Activated gamma-delta T cell (primary cell): ENCODE data around the gene KCNK6.
A peak's percentile ranks its signal among the peaks of the same experiment; 100 is the strongest.

Source experiments
- DNase-seq: peaks from one replicate; lab custom pipeline; 2025; lab: John Stamatoyannopoulos, UW
- total RNA-seq, 2 donors: gene quantifications; one replicate each; lab custom pipeline; 2026; lab: John Stamatoyannopoulos, UW

Gene KCNK6
- total RNA-seq, result 24.0 to 28.8 reads per million in 2 donors

DNA sequence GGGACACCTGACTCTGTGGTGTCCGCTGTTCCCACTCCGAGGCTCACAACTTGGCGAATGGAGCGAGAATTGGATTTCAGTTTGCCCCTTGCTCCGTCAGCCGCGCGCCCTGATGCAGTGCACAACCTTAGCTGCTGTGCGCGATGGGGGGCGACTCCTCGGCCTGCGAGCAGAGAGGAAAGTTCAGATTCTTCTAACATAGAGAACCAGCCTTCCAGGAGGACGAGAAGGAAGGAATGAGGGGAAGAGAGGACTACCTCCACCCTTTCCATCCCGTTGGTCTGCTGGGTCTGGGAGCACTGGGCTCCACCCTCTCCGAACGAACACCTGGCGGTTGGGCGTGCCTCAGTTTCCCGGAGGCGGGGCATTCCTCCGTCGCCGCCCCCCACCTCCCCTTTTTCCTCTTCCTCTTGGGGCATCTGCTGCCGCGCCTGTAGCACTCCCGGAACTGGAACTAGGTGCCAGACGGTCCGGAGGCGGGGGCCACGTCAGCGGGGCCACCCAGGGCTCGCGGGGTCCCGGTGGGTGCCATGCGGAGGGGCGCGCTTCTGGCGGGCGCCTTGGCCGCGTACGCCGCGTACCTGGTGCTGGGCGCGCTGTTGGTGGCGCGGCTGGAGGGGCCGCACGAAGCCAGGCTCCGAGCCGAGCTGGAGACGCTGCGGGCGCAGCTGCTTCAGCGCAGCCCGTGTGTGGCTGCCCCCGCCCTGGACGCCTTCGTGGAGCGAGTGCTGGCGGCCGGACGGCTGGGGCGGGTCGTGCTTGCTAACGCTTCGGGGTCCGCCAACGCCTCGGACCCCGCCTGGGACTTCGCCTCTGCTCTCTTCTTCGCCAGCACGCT is at the start of gene KCNK6:
KCNK6 (plus strand) TSS at position 425 of the 838 bp plus-strand sequence; CDS start at position 531, 106 bp downstream.
- peak; percentile 35 for DNase-seq

DNA sequence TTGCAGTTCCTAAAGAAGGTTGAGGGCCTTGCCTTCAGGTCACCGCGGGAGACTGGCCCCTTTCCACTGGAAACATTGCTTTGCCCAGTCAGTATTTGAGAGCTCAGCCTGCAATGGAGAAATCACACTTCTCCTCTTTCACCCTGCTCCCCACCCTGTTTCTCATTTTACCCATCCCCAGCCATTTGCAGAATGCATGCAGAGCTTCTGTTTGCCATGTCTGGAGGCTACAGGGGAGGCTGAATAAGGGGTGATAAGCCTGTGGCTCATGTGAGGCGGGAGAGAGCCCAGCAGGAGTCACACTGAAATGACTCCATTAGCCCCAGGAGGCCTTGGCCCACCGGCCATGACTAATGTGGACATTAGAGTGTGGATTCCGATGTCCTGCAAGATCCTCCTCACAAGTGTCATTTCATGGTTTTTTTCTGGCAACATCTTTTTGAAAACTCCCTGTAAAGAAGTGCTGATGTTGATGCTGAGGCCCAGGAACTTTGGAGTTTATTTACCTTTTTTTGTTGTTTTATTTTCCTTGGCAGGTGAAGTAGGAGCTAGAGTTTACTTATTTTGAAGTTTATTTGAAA is 49.0 kb upstream of the KCNK6 start:
- DNase-seq, result no peak

DNA sequence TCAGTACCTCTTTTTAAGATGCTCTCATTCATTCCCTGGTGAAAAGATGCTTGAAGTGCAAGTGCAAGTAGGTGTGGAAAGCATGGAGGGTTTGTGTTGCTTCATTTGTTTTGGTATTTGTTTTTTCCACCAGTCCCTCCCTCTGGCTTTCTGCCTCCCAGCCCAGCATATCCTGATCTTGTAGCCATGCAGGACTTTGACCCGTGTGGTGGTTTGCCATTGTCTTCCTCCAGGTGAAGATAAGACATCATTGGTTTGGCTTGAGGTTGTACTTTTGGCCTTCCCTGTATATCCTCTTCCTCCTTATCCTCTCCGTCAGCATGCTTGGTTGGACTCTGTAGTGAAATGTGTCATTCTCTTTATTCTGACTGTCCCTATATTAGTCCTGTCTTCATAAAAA is 46.1 kb upstream of the KCNK6 start:
- DNase-seq, result no peak

DNA sequence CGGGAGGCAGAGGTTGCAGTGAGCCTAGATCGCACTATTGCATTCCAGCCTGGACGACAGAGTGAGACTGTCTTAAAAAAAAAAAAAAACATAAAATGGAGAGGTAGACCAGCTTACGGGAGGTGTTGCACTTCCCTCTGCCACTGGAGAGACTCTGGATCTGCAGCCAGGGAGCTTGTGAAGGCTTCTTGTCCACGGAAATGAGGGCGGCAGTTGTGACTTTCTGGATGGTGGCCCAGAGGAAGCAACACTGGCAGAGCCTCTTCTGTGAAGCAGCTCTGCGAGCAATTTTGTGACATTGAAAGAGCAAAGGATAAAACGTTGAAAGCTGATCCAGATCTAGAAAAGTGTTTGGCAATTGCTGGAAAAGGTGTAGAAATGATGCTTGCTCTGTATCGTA is 44.9 kb upstream of the KCNK6 start:
- DNase-seq, result no peak

DNA sequence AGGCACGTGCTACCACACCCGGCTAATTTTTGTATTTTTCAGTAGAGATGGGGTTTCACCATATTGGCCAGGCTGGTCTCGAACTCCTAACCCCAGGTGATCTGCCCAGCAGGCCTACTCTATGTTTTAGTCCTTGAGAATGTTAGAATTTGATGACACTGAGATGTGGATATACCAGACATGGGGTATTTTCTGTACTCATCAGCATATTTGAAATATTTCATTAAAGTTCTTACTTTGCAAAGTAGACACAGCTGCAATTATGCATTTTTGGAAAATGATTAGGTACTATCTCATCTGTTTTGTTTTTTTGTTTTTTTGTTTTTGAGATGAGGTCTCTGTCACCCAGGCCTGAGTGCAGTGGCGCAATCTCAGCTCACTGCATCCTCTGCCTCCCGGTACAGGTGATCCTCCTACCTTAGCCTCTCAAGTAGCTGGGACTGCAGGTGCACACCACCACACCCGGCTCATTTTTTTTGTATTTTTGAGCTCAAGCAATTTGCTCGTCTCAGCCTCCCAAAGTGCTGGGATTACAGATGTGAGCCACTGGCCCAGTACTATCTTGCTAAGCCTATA is 42.6 kb upstream of the KCNK6 start:
- no peak for DNase-seq

DNA sequence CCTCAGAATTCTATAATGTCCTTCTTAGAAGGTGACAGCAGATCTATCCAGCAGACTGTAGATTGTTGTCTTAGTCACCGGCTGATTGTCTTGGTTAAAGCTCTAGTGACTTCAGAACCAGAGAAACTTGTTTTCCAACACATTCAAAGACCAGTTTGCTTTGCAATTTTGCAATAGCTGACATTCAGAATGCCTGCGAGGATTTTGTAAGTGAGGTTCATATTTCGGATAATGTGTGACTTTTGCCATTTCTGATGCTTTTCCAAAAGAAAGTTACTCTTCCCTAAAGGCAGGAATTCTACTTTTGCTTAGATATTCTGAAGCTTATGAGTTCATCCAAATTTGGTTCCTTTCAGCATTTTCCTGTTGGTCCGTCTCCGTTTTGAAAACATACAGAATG is 42.1 kb upstream of the KCNK6 start:
- DNase-seq, result no peak

DNA sequence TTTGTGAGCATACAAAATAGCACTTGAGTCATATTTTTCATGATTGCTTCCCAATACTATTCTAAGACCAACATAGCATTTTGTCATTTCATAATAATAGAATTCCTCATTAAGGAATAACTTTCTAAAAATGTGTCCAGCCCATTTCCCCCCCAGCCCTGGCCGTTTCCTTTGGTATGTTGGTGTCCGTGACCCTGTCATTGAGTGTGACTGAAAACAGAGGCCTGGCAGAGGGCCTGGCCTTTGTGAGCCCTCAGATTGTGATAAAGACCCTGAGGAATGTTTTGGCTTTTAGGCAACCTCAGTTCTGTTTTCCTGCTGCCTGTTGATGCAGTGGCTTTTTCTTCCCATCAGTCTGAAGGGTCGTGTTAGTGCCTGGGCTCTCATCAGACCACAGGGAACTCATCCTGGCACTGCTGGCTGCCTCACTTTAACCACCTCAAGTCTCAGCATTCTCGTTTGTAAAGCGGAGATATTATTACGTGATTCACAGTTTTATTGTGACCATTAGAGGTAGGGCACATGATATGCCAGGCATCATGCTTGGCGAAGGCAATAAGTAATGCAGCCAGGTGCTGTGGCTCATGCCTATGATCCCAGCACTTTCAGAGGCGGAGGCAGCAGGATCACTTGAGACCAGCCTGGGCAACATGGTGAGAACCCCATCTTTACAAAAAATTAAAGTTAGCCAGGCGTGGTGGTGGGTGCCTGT is 41.5 kb upstream of the KCNK6 start:
- DNase-seq, result no peak

DNA sequence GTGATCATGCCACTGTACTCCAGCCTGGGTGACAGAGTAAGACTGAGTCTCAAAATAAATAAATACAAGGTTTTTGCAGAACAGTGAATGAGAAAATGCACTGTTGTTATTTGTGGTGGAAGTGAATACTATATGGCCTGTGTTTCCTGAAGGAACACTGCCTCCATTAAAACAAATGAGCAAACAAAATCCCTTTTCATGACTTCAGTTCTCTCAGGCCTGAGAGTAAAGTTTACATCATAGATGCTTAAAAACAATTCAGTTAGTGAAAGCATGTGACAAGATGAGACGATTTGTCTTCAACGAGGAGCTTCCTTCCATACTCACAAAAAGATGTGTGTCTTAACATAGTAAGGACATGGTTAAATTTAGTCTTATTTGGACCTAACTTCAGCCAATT is 40.9 kb upstream of the KCNK6 start:
- DNase-seq, result no peak

DNA sequence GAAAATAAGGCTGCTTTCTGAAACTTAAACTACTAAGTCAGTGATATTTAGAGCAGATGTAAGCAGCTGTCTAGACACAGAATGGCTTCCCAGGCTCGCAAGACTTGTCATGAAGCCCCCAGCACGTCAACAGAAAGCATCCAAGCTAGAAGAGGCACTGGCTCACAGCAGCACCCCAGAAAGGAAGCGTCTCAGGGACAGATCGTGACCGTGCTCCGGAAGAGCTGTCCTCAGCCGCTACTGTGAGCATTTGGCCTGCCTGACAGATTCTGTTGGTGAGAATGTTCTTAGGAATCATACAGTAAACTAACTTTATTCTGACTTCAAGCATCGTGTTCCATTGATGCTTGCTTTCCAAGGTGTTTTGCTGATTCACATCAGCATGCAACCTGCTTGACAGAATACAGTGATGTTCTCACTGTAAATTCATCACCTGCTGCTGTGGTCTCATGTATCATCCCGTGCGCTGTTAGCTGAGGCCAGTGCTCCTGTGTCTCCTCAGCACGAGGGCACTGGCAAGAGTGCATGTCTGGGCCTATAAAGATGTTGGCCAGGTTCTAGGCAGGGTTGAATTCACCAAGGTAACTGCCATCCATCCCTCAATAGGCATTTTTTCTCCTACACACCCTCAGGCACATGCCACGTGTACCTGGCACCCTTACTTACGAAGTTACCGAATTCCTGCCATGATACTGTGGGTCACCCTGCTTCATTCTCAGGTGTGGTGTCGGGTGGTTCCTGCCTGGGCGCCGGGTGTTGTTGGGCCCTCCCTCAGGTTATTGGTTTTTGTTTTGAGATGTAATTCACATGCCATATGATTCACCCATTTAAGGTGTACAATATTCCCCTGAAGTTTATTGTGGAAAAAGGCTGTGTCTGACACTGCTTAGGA is 39.4 kb upstream of the KCNK6 start:
- DNase-seq, result no peak

DNA sequence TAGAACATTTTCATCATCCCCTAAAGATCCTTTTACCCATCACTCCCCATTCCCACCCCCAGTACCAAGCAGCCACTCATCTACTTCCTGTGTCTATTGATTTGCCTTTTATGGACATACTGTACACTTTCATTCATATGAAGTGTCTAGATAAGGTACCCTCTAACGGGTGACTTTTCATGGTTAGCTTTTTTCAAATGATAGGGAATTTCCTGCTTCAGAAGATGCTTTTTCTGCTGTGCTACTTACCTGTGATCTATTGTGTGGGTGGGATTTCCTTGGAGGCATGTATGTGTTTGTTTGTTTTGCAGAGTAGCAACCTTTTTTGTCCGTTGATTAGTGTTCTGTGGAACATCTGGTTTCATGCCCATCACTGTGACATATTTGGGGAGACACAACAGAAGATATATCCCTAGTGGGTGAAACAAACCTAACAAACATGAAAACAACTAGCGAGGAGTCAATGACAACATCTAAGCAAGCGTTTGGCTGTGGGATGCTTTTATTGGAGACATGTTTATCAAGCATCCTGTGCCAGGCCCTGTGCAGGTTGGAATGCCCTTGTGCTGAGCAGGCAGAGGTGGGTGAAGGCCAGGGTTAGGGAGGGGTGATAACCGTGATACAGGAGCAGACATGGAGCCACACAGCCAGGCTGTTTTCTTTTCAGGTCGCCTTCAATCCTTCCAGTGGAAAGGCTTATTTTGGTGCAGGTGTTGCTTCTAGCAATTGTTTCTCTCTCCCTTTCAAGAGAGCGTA is 37.7 kb upstream of the KCNK6 start:
- DNase-seq, result no peak

DNA sequence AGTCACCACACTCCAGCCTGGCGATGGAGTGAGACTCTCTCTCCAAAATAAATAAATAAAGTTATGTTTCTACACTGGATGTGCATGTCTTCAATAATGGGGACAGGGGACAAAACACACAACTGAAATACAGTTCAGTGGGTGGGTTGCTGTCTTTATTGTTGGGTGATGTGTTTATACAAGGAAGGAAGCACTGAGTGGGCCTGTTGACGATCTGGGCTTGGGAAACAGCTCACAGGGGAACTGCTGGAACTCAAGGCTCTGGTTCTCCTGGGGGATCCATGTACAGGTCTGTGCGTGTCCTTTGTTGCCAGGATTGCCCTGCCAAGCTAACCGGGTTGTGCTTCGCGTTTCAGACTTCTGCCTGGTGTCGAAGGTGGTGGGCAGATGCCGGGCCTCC is 36.4 kb upstream of the KCNK6 start:
- no peak for DNase-seq

DNA sequence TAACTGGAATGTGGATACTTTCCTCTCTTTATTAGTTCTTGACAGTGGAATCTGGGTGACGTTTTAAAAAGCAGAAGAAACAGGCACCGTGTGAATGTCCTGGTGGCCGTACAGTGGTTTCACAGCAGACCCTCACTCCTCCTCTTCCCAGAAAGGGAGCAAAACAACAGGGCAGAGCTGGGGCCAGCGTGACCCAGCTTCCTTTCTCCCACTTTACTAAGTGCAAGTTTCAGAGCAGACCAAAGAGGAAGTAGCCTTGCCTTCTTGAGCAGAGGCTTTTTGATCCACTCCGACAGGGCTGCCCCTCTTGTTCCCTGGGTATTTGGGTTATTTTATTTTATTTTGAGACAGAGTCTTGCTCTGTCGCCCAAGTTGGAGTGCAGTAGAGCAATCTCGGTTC is 35.2 kb upstream of the KCNK6 start:
- no peak for DNase-seq

DNA sequence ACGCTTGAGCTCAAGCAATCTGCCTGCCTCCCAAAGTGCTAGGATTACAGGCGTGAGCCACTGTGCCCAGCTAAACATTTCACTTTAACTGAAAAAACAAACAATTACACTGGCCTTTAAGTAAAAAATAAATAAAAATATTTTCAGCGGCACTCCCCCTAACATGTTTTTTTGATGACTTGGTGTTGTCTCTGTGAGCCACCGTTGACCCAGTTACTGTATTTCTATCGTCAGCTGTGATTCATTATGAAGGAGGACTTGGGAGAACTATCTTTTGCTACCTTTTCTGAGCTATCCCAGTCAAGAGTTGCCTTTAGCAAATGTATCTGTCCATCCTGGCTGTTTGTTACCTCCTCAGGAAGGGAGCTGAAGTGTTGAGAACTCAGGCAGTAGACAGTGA is 34.1 kb upstream of the KCNK6 start:
- no peak for DNase-seq

DNA sequence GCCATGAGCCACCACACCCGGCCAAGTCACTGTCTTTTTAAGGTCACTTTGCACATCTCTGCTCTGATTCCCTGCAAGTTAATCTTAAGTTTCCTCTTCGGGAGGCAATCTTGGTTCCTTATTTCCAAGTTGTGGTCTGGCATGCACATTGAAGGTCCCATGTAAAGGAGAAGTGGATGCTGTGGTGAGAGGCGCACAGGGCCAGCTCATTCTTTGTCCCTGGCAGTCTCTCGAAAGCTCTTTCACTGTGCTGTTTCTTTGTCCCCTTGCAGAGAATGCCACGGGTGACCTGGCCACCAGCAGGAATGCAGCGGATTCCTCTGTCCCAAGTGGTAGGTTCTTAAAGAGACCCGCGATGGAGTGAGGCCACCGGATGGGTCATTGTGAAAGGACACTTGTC is 32.0 kb upstream of the KCNK6 start:
- no peak for DNase-seq

DNA sequence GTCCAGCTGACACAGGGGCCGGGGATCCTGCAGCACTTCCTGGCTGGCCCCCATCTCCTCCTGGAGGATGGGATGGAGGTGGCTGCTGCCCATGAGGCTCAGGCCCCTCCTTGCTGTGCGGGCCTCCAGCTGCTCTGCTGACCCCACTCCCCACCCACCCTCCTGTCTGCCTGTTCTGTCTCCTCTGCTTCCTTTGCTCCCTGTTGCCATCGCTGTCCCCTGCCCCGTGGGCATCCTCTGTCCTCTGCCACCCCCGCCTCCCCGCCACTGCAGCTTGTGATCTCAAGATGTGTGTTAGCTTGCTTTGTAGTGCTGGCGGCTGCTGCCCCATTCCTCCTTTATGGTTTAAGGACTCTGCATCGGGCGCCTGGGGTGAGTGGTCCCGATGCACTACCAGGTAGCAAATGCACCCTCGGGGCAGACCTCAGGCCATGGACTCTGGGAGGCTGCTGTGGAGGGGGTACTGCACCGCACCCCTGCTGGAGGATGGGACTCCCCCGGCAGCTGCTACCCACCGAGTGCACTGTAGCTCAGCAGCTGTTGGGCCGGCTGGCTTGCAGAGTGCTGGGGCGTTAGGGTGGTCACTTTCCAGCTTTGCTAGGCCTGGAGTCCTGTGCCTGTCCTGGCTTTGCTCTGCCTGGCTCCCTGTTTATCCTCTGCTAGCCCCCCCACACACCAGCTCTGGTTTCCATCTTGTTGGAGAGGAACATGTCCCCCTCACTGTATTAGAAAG is 31.4 kb upstream of the KCNK6 start:
- DNase-seq, result no peak

DNA sequence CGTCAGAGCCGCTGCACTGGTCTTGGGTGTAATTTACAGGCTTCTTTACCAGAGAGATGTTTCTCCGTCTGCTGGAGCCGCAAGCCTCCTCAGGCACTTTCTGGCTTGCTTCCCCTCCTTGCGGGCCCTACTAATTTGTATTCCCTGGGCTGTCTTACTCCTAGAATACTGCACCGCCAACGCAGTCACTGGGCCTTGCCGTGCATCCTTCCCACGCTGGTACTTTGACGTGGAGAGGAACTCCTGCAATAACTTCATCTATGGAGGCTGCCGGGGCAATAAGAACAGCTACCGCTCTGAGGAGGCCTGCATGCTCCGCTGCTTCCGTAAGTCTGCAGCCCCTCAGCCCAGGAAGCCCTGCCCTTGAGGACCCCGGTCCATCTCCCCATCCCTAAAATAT is 29.7 kb upstream of the KCNK6 start:
- DNase-seq, result no peak

DNA sequence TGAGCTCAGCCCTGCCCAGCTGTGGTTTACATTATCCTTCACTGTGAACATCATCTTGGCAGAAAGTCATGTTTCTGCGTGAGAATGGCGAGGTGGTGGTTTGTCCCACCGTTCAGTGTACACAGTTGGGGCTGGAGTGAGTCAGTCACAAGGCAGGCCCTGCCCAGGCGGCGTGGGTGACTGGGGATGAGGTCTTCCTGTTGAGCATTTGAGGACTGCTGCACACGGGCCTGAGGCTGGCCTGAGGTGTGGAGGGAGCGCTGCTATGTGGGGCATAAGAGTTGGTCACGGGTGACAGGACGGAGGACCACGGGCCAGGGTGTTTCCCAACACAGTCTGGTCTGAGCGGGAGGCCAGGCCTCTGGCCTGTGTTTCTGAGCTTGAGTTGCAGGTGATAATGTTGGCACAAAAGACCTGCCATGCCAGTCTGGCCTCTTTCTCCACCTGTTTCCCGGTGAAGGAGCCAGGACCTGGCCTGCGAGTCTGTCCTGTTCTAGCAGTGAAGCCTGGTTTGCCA is 29.0 kb upstream of the KCNK6 start:
- no peak for DNase-seq

DNA sequence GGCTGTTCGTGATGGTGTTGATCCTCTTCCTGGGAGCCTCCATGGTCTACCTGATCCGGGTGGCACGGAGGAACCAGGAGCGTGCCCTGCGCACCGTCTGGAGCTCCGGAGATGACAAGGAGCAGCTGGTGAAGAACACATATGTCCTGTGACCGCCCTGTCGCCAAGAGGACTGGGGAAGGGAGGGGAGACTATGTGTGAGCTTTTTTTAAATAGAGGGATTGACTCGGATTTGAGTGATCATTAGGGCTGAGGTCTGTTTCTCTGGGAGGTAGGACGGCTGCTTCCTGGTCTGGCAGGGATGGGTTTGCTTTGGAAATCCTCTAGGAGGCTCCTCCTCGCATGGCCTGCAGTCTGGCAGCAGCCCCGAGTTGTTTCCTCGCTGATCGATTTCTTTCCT is 27.8 kb upstream of the KCNK6 start:
- no peak for DNase-seq

DNA sequence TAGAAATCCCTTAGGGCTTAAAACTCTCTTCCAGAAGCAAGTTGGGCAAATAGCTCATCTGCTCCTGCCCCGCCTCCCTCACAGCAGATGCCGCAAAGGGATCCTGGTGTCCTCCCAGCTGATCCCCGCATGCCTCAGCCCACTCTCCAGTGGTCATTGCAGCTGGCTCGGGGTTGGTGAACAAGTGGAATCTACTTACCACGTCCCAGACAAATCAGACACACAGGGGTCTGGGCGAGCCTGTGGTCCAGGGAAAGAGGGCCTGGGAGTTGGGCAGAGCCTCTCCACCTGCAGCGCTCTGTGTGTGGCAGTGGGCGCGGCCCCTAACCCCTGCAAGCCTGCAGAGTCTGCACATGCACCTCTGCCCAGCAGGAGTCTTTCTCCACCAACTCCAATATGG is 26.4 kb upstream of the KCNK6 start:
- DNase-seq, result no peak

DNA sequence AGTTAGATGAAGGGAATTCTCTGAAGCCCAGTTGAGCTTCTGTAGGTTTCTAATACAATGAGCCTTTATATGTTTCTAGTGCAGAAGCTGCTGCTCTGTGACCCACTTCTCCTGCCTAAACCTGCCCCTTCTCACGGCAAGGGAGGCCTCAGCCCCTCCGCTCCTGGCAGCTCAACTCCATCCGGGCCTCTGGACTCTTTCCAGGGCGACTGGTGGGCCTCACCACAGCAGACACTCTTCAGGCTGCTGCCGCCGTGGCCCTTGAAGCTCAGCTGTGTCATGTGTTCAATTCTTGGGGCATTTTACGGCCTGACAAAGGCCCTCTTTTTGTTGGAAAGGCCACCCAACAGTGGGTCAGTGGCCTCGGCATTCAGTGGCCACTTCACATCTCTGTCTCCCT is 25.6 kb upstream of the KCNK6 start:
- DNase-seq, result no peak
